HepG2 (cell line): ENCODE data around the gene TNFAIP1. TPM values are rescaled to one million over a fixed set of nuclear protein-coding genes. Genes with fewer than 3 reads are reported as not detected.
A peak's percentile ranks its signal among the peaks of the same experiment; 100 is the strongest.

Experiments used
- ATAC-seq: fragments of 200-7000 bp; cut with Tn5 transposase; 3 replicates; pipeline ENCODE4 v1.9.1; 2020; ENCODE audit warnings: mild to moderate bottlenecking, moderate library complexity
- BruUV-seq: library from RNA; stranded (reverse); fragments of 400-500 nt; replicated peaks from 2 replicates; lab custom pipeline; 2021; lab: Mats Ljungman, UMichigan
- CTCF ChIA-PET: fragments of 300-600 bp; formaldehyde crosslinking; extraction: SDS; loops from one replicate; lab custom pipeline; 2021; ENCODE audit warnings: low total read pairs, inconsistent platforms, low intra/inter-chr PET ratio; lab: Yijun Ruan, JAX
- POLR2A ChIA-PET: fragments of 350-600 bp; sonication (Branson Sonifier 250); formaldehyde crosslinking; loops from one replicate; lab custom pipeline; 2020; ENCODE audit warnings: antibody characterized with exemption, inconsistent platforms; lab: Yijun Ruan, JAX
- DNase-seq: peaks from one replicate; pipeline ENCODE4 v3.0.0-alpha.2; 2015; ENCODE audit warnings: low spot score
- FAIRE-seq: peaks from 3 replicates; lab custom pipeline; 2011; peaks lifted over from hg19 to GRCh38; lab: Jason Lieb, UNC
- H2AFZ ChIP-seq: one replicate; pipeline ENCODE4 v1.6.1; 2011; ENCODE audit warnings: low read length, inconsistent platforms
- H3K27ac ChIP-seq: fragments of 300-600 bp; 3 replicates; pipeline ENCODE4 v1.8.0; 2011; ENCODE audit warnings: mixed run types, mild to moderate bottlenecking, mixed read lengths, low read length, inconsistent platforms; ENCODE audit not compliant: insufficient read depth; ENCODE audit errors: extremely low read length
- H3K27me3 ChIP-seq, 2 experiments: fragments of 200-600 bp in 1 of 2; 2 replicates in 1 of 2; 3 replicates in 1 of 2; pipeline versions ENCODE4 v1.6.0 to v1.8.0; 2011; ENCODE audit warnings: low read length in 2 of 2, mild to moderate bottlenecking in 2 of 2, moderate library complexity in 2 of 2, inconsistent platforms in 1 of 2; ENCODE audit not compliant: insufficient read depth in 2 of 2, control insufficient read depth in 1 of 2
- H3K36me3 ChIP-seq, 2 experiments: fragments of 200-600 bp in 1 of 2; replicated peaks in 1 of 2; 2 replicates in 1 of 2; 3 replicates in 1 of 2; pipeline versions ENCODE4 v1.5.1 to v1.8.0; 2011; ENCODE audit warnings: low read length in 2 of 2, inconsistent platforms in 1 of 2; ENCODE audit not compliant: insufficient read depth in 2 of 2, control insufficient read depth in 1 of 2
- H3K4me1 ChIP-seq: 2 replicates; pipeline ENCODE4 v1.5.1; 2012; ENCODE audit warnings: low read length, inconsistent platforms; ENCODE audit not compliant: insufficient read depth
- H3K4me2 ChIP-seq: 2 replicates; pipeline ENCODE4 v1.6.0; 2011; ENCODE audit warnings: low read depth, low read length, inconsistent platforms
- H3K4me3 ChIP-seq, 3 experiments: fragments of 200-600 bp in 1 of 3; sonication (generic), shearing (Covaris generic) in 1 of 3; replicated peaks in 1 of 3; 2 replicates each; pipeline ENCODE4 v1.5.1; 2011 to 2016; ENCODE audit warnings: low read length in 3 of 3, inconsistent platforms in 2 of 3, low read depth in 2 of 3, mild to moderate bottlenecking in 2 of 3, control low read depth in 1 of 3, mixed read lengths in 1 of 3; ENCODE audit not compliant: insufficient read depth in 1 of 3
- H3K79me2 ChIP-seq: one replicate; pipeline ENCODE4 v1.6.1; 2011; ENCODE audit warnings: low read length, inconsistent platforms; ENCODE audit not compliant: insufficient read depth
- H3K9ac ChIP-seq: 2 replicates; pipeline ENCODE4 v1.6.0; 2011; ENCODE audit warnings: mild to moderate bottlenecking, low read depth, low read length, inconsistent platforms; ENCODE audit not compliant: insufficient read depth
- H3K9me3 ChIP-seq: 2 replicates; pipeline ENCODE4 v1.5.1; 2012; ENCODE audit warnings: mild to moderate bottlenecking, low read length
- H4K20me1 ChIP-seq: 2 replicates; pipeline ENCODE4 v1.6.0; 2011; ENCODE audit warnings: inconsistent platforms, mild to moderate bottlenecking, low read length, moderate library complexity; ENCODE audit not compliant: insufficient read depth
- ARID5B ChIP-seq: IDR thresholded peaks from 2 replicates; pipeline ENCODE4 v1.4.0; 2020; ENCODE audit warnings: mild to moderate bottlenecking, missing genetic modification reagents
- CERS6 ChIP-seq: sonication (generic); formaldehyde crosslinking; IDR thresholded peaks from 2 replicates; pipeline ENCODE4 v1.5.0; 2020; ENCODE audit warnings: missing genetic modification reagents
- CREBL2 ChIP-seq: sonication (generic); formaldehyde crosslinking; IDR thresholded peaks from 2 replicates; pipeline ENCODE4 v1.8.1; 2023; ENCODE audit warnings: missing genetic modification reagents, mild to moderate bottlenecking, borderline replicate concordance
- ELF1 ChIP-seq: sonication (generic); formaldehyde crosslinking; IDR thresholded peaks from 2 replicates; pipeline ENCODE4 v1.4.0; 2020; ENCODE audit warnings: missing genetic modification reagents
- ELF3 ChIP-seq: IDR thresholded peaks from 2 replicates; pipeline ENCODE4 v1.6.1; 2016; ENCODE audit warnings: missing genetic modification reagents, missing compliant biosample characterization
- LBX2 ChIP-seq: sonication (generic); formaldehyde crosslinking; IDR thresholded peaks from 2 replicates; pipeline ENCODE4 v1.5.0; 2020; ENCODE audit warnings: missing genetic modification reagents, mild to moderate bottlenecking, borderline replicate concordance
- MEIS1 ChIP-seq: sonication (generic); formaldehyde crosslinking; IDR thresholded peaks from 2 replicates; pipeline ENCODE4 v1.9.0; 2021; ENCODE audit warnings: mild to moderate bottlenecking, missing genetic modification reagents, moderate library complexity, borderline replicate concordance
- RFX5 ChIP-seq: IDR thresholded peaks from 2 replicates; pipeline ENCODE4 v1.6.1; 2011; ENCODE audit warnings: low read depth, low read length, improper control_type of control experiment
- RNF219 ChIP-seq: sonication (generic); formaldehyde crosslinking; IDR thresholded peaks from 2 replicates; pipeline ENCODE4 v1.5.0; 2020; ENCODE audit warnings: mild to moderate bottlenecking, missing genetic modification reagents
- SMYD3 ChIP-seq: sonication (generic); formaldehyde crosslinking; IDR thresholded peaks from 2 replicates; pipeline ENCODE4 v1.8.1; 2023; ENCODE audit warnings: mild to moderate bottlenecking, missing genetic modification reagents
- SSRP1 ChIP-seq: IDR thresholded peaks from 2 replicates; pipeline ENCODE4 v1.6.1; 2016; ENCODE audit warnings: control low read depth
- ZNF724P ChIP-seq: sonication (generic); formaldehyde crosslinking; IDR thresholded peaks from 2 replicates; pipeline ENCODE4 v1.8.0; 2022; ENCODE audit warnings: missing genetic modification reagents, borderline replicate concordance
- WGBS: methylation state at CpG from one replicate; pipeline ENCODE4 v1.1.6; 2017; ENCODE audit warnings: low lambda C conversion rate; 5-methylcytosine and 5-hydroxymethylcytosine counted together
- in situ Hi-C: cut with HindIII; loops from 2 replicates; pipeline ENCODE4 v1.10.0; 2017; ENCODE audit warnings: low pct_unique_long_range_greater_than_20kb; ENCODE audit not compliant: extremely low pct_ligation_motif_present
- intact Hi-C: fragments of 100-400 bp; cut with micrococcal nuclease; formaldehyde crosslinking; loops from one replicate; pipeline ENCODE4 v1.10.0; 2022; ENCODE audit not compliant: unreplicated experiment
- polyA plus RNA-seq, 8 experiments: library from polyadenylated mRNA; depleted of rRNA in 3 of 8; stranded (reverse) in 7 of 8; unstranded in 1 of 8; fragments of >200 nt; fragmentation: Illumina TruSeq in 4 of 8; extraction: Trizol in 4 of 8; gene quantifications; 2 replicates each; pipeline versions ENCODE4 v1.2.1 to v1.2.3, GENCODE V29; 2011 to 2016; ENCODE audit warnings: low read depth in 4 of 8, missing spikeins in 1 of 8, mixed read lengths in 1 of 8; ENCODE audit not compliant: insufficient read depth in 1 of 8
- total RNA-seq, 5 experiments: library from RNA; depleted of rRNA; stranded (reverse); fragments of >200 nt; fragmentation: Illumina TruSeq; extraction: Trizol; gene quantifications; 2 replicates each; pipeline ENCODE4 v1.2.3, GENCODE V29; 2016; ENCODE audit warnings: low read depth in 1 of 5

TNFAIP1 gene
- total and polyA plus RNA-seq, 2 of the 13 experiments (the other 11 are each of a cell fraction or from before 2014, with no cell fraction given) = 17.5 to 40.6 TPM

GRCh38 chr17:28347261-28347891, 11.8 kb downstream of the TNFAIP1 start:
- POLR2A ChIA-PET = interaction anchor here (0.9 to 5.7 kb wide), 9 partner anchors 10 to 141 kb away, joined by 3 to 68 read pairs (median 7); partner anchors contain the start of genes IFT20, POLDIP2, SLC46A1 and TMEM97
- BruUV-seq = TSS peak; percentile 16
- Histone ChIP-seq H3K27ac (peak overlapping the region; percentile 43), H4K20me1 (no peaks in the 10 kb centered on the region), H3K27me3 (no peaks in the 10 kb centered on the region), H3K36me3 (peaks cover 28 to 70% of the 10 kb centered on the region in 2 experiments), H3K79me2 (no peaks in the 10 kb centered on the region), H3K9me3 (no peaks in the 10 kb centered on the region), H3K4me1 (peaks cover 26% of the 10 kb centered on the region), H3K4me3 (no peak overlapping the region), H3K9ac (no peak overlapping the region), H2AFZ (no peak overlapping the region), H3K4me2 (peak overlapping the region; percentile 21; the same call in 1 of the 2 replicates)
- 97% methylated on average over 5 of the region's 8 CpGs for WGBS
- ATAC-seq = no peak; the same call in 1 of the 3 replicates
- CTCF ChIA-PET = interaction anchor here (0.8 kb wide), 1 partner anchor 108 kb away, joined by 3 read pairs; no protein-coding TSS in a partner anchor
- in situ Hi-C loops = no loop called here
- FAIRE-seq = no peak
- DNase-seq = no peak
- intact Hi-C loops = loop anchor here (5.0 kb wide), 1 partner anchor 115 kb away; no protein-coding TSS in a partner anchor
- TF ChIP-seq LBX2 (CRISPR knock-in tag) (no peak), RFX5 (no peak), CERS6 (CRISPR knock-in tag) (no peak), ZNF724P (CRISPR knock-in tag) (no peak), ARID5B (CRISPR knock-in tag) (no peak), SSRP1 (no peak), ELF3 (CRISPR knock-in tag) (no peak), MEIS1 (CRISPR knock-in tag) (no peak), CREBL2 (CRISPR knock-in tag) (no peak), SMYD3 (CRISPR knock-in tag) (no peak), RNF219 (CRISPR knock-in tag) (0 out of 2 replicates have a peak, but pooled peaks have one; percentile 36), ELF1 (CRISPR knock-in tag) (no peak)
